ENCODE measurements around the gene NPY. TPM values are rescaled to one million over a fixed set of nuclear protein-coding genes. Genes with fewer than 3 reads are reported as not detected.
A peak's percentile ranks its signal among the peaks of the same experiment; 100 is the strongest.

NPY gene
- total and polyA plus RNA-seq, 4 donors: not detected

DNA sequence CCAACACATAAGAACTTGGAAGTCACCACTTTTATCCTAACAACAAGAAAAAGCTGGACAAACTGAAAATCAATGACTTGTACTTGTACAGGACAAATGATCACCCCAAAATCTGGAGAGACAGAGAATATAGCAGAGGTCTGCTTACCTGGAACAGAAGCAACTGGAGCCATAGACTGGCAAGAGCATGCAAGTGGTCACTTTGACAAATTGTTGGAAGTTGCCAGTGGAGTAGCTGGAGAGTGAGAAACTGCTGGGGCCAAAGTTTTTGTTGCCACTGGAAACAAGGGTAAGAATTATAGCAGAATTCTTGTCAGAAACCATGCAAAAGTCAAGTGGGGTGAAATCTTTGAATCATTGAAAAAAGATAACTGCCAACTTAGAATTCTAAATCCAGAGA lies 35.2 kb downstream of the NPY start:
- peaks cover 0 to 2% (median 0%) of the 10 kb centered on the region in 5 donors for H3K4me1 ChIP-seq (ENCODE audit: control insufficient read depth in 5 of 5, insufficient read depth in 5 of 5, low read length in 5 of 5)
- DNase-seq (no peak), ATAC-seq (ENCODE audit: insufficient read depth, low FRiP score) (no peak)
- H3K9ac ChIP-seq (ENCODE audit: insufficient read depth in 1 of 2, low read length in 2 of 2): no peak overlapping the region
- H3K27me3 ChIP-seq (ENCODE audit: control insufficient read depth in 3 of 3, insufficient read depth in 3 of 3, low read length in 2 of 3): peaks cover 0 to 1% (median 0%) of the 10 kb centered on the region in 3 donors
- no peaks in the 10 kb centered on the region for H3K36me3 ChIP-seq (ENCODE audit: control insufficient read depth in 4 of 4, insufficient read depth in 4 of 4, low read length in 4 of 4)
- H3K9me3 ChIP-seq (ENCODE audit: control insufficient read depth in 4 of 4, insufficient read depth in 3 of 4, low read length in 3 of 4): no peaks in the 10 kb centered on the region
- H3K4me3 ChIP-seq: no peak overlapping the region
- H3K27ac ChIP-seq (ENCODE audit: low read depth in 1 of 2, low read length in 1 of 2): no peak overlapping the region
- TF ChIP-seq, protein P1, sequence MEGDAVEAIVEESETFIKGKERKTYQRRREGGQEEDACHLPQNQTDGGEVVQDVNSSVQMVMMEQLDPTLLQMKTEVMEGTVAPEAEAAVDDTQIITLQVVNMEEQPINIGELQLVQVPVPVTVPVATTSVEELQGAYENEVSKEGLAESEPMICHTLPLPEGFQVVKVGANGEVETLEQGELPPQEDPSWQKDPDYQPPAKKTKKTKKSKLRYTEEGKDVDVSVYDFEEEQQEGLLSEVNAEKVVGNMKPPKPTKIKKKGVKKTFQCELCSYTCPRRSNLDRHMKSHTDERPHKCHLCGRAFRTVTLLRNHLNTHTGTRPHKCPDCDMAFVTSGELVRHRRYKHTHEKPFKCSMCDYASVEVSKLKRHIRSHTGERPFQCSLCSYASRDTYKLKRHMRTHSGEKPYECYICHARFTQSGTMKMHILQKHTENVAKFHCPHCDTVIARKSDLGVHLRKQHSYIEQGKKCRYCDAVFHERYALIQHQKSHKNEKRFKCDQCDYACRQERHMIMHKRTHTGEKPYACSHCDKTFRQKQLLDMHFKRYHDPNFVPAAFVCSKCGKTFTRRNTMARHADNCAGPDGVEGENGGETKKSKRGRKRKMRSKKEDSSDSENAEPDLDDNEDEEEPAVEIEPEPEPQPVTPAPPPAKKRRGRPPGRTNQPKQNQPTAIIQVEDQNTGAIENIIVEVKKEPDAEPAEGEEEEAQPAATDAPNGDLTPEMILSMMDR (IDR thresholded peaks at IDR 0.05; ENCODE audit: control extremely low read depth, extremely low read depth): no peak

DNA sequence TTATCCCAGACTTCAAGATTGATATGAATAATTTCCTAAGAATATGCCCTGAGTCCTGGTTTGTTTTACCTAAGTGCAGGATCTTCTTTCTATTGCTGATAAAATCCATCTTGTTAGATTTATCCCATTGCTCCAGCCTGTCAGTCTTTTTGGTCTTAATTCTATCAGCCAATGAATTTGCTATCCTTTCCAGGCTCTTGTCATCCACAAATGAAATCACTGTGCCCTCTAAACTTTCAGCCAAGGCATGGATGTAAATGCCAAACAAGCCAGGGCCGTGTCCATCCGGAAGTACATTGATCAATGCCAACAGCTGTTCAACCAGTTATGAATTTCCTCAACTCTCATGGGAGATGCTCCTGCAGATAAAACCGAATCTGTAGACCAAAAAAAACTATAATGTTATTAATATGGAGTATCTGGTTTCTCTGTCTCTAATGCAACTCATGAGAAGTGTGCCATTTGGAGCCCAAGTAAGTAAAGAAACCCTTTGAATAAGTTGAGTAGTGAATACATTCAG lies 40.0 kb downstream of the NPY start:
- Histone ChIP-seq H3K36me3 (ENCODE audit: control insufficient read depth in 4 of 4, insufficient read depth in 4 of 4, low read length in 4 of 4) (no peaks in the 10 kb centered on the region), H3K4me1 (ENCODE audit: control insufficient read depth in 5 of 5, insufficient read depth in 5 of 5, low read length in 5 of 5) (no peaks in the 10 kb centered on the region), H3K27me3 (ENCODE audit: control insufficient read depth in 3 of 3, insufficient read depth in 3 of 3, low read length in 2 of 3) (peaks cover 0 to 2% (median 0%) of the 10 kb centered on the region in 3 donors), H3K27ac (ENCODE audit: low read depth in 1 of 2, low read length in 1 of 2) (no peak overlapping the region), H3K4me3 (no peak overlapping the region), H3K9me3 (ENCODE audit: control insufficient read depth in 4 of 4, insufficient read depth in 3 of 4, low read length in 3 of 4) (no peaks in the 10 kb centered on the region), H3K9ac (ENCODE audit: insufficient read depth in 1 of 2, low read length in 2 of 2) (no peak overlapping the region)
- ATAC-seq (ENCODE audit: insufficient read depth, low FRiP score): no peak
- TF ChIP-seq, protein P1 (IDR thresholded peaks at IDR 0.05; ENCODE audit: control extremely low read depth, extremely low read depth): no peak
- WGBS, 2 donors: 70 to 77% methylated on average over 3 of the region's 3 CpGs
- DNase-seq: no peak

GRCh38 chr7:24325708-24326107 lies 41.7 kb downstream of the NPY start:
- DNase-seq (no peak), ATAC-seq (ENCODE audit: insufficient read depth, low FRiP score) (no peak)
- Histone ChIP-seq H3K4me1 (ENCODE audit: control insufficient read depth in 5 of 5, insufficient read depth in 5 of 5, low read length in 5 of 5) (no peaks in the 10 kb centered on the region), H3K27me3 (ENCODE audit: control insufficient read depth in 3 of 3, insufficient read depth in 3 of 3, low read length in 2 of 3) (peaks cover 0 to 2% (median 0%) of the 10 kb centered on the region in 3 donors), H3K9ac (ENCODE audit: insufficient read depth in 1 of 2, low read length in 2 of 2) (no peak overlapping the region), H3K4me3 (no peak overlapping the region), H3K36me3 (ENCODE audit: control insufficient read depth in 4 of 4, insufficient read depth in 4 of 4, low read length in 4 of 4) (no peaks in the 10 kb centered on the region), H3K9me3 (ENCODE audit: control insufficient read depth in 4 of 4, insufficient read depth in 3 of 4, low read length in 3 of 4) (no peaks in the 10 kb centered on the region), H3K27ac (ENCODE audit: low read depth in 1 of 2, low read length in 1 of 2) (no peak overlapping the region)
- TF ChIP-seq, protein P1 (IDR thresholded peaks at IDR 0.05; ENCODE audit: control extremely low read depth, extremely low read depth): no peak
- 85 to 86% methylated on average over 5 of the region's 5 CpGs for WGBS, 2 donors

GRCh38 chr7:24328050-24328449 lies 44.1 kb downstream of the NPY start:
- Histone ChIP-seq H3K27ac (ENCODE audit: low read depth in 1 of 2, low read length in 1 of 2) (no peak overlapping the region), H3K27me3 (ENCODE audit: control insufficient read depth in 3 of 3, insufficient read depth in 3 of 3, low read length in 2 of 3) (peaks cover 0 to 2% (median 0%) of the 10 kb centered on the region in 3 donors), H3K4me1 (ENCODE audit: control insufficient read depth in 5 of 5, insufficient read depth in 5 of 5, low read length in 5 of 5) (no peaks in the 10 kb centered on the region), H3K36me3 (ENCODE audit: control insufficient read depth in 4 of 4, insufficient read depth in 4 of 4, low read length in 4 of 4) (no peaks in the 10 kb centered on the region), H3K9me3 (ENCODE audit: control insufficient read depth in 4 of 4, insufficient read depth in 3 of 4, low read length in 3 of 4) (no peaks in the 10 kb centered on the region), H3K9ac (ENCODE audit: insufficient read depth in 1 of 2, low read length in 2 of 2) (no peak overlapping the region), H3K4me3 (no peak overlapping the region)
- DNase-seq (peak in 2 of 3 donors; percentile 40 to 61), ATAC-seq (ENCODE audit: insufficient read depth, low FRiP score) (no peak)
- TF ChIP-seq, protein P1 (IDR thresholded peaks at IDR 0.05; ENCODE audit: control extremely low read depth, extremely low read depth): no peak
- WGBS, 2 donors: 53 to 54% methylated on average over 5 of the region's 5 CpGs
